ENCODE data around the gene ZNF621.

GRCh38 chr3:40583691-40584090, 58.9 kb downstream of the ZNF621 start:
- no peak for TF ChIP-seq CTCF (conservative IDR thresholded peaks at IDR 0.05; ENCODE audit: low read length)
- TF ChIP-seq EZH2phosphoT487 (IDR thresholded peaks at IDR 0.05; ENCODE audit: borderline replicate concordance) = no peak
